Stimulated activated CD4-positive, alpha-beta T cell treated with anti-CD3 and anti-CD28 coated beads, Interleukin-1b, Interleukin-23, amount 100 ng/mL, for 24 hours (primary cell): ENCODE data around the gene LTBP1.
"Not testable (repeated sequence)": the region's sequence is repeated elsewhere in the genome, so short reads cannot be mapped to it uniquely, and the experiment has no call there.

Experiments
- DNase-seq, 4 experiments: peaks; one replicate each; pipeline ENCODE4 v3.0.0-alpha.2; 2020; ENCODE audit warnings: low read depth in 4 of 4, low spot score in 1 of 4

LTBP1 gene

GRCh38 chr2:33216508-33217182, 269.9 kb downstream of the LTBP1 start:
- DNase-seq: no peak

- no peak for DNase-seq
Measured at GRCh38 chr2:33217406-33217805, 270.7 kb downstream of the LTBP1 start.

- DNase-seq: no peak
Measured at GRCh38 chr2:33219114-33219513, 272.4 kb downstream of the LTBP1 start.

GRCh38 chr2:33219850-33220275, 273.1 kb downstream of the LTBP1 start:
- no peak for DNase-seq

- no peak for DNase-seq
Measured at GRCh38 chr2:33220533-33220932, 273.8 kb downstream of the LTBP1 start.

- DNase-seq: no peak
Measured at GRCh38 chr2:33221046-33221784, 274.5 kb downstream of the LTBP1 start.

GRCh38 chr2:33222309-33222708, 275.6 kb downstream of the LTBP1 start:
- DNase-seq: no peak

GRCh38 chr2:33223856-33224255, 277.1 kb downstream of the LTBP1 start:
- DNase-seq: no peak

GRCh38 chr2:33225350-33225749, 278.6 kb downstream of the LTBP1 start:
- no peak for DNase-seq

- DNase-seq: no peak
Measured at GRCh38 chr2:33226546-33226945, 279.8 kb downstream of the LTBP1 start.

GRCh38 chr2:33229646-33230045, 282.9 kb downstream of the LTBP1 start:
- no peak for DNase-seq

GRCh38 chr2:33230195-33230594, 283.4 kb downstream of the LTBP1 start:
- no peak for DNase-seq

- DNase-seq: no peak
Measured at GRCh38 chr2:33230842-33231241, 284.1 kb downstream of the LTBP1 start.

GRCh38 chr2:33235559-33235958, 288.8 kb downstream of the LTBP1 start:
- not testable (repeated sequence) for DNase-seq

GRCh38 chr2:33236482-33237385, 290.0 kb downstream of the LTBP1 start:
- DNase-seq: no peak

- no peak for DNase-seq
Measured at GRCh38 chr2:33238111-33238510, 291.4 kb downstream of the LTBP1 start.

GRCh38 chr2:33240178-33240577, 293.4 kb downstream of the LTBP1 start:
- DNase-seq: no peak

- no peak for DNase-seq
Measured at GRCh38 chr2:33241072-33241471, 294.3 kb downstream of the LTBP1 start.

- no peak for DNase-seq
Measured at GRCh38 chr2:33241581-33241980, 294.8 kb downstream of the LTBP1 start.

- no peak for DNase-seq
Measured at GRCh38 chr2:33242845-33243244, 296.1 kb downstream of the LTBP1 start.

GRCh38 chr2:33246432-33246831, 299.7 kb downstream of the LTBP1 start:
- no peak for DNase-seq

- DNase-seq: no peak
Measured at GRCh38 chr2:33247365-33247764, 300.6 kb downstream of the LTBP1 start.
